HG03139 (cell line): ENCODE measurements around the gene NRXN2.
"Not testable (repeated sequence)": the region's sequence is repeated elsewhere in the genome, so short reads cannot be mapped to it uniquely, and the experiment has no call there.

Source experiments
- ATAC-seq: cut with Tn5 transposase; IDR thresholded peaks from one replicate; pipeline ENCODE4 v1.9.1; 2021; ENCODE audit not compliant: unreplicated experiment

Gene NRXN2

GRCh38 chr11:64705501-64705900 is 17.5 kb downstream of the NRXN2 start:
- no peak for ATAC-seq

- no peak for ATAC-seq
Measured at GRCh38 chr11:64703048-64703447, 19.9 kb downstream of the NRXN2 start.

- ATAC-seq: not testable (repeated sequence)
Measured at GRCh38 chr11:64701956-64702355, 21.0 kb downstream of the NRXN2 start.

GRCh38 chr11:64698427-64698826 is 24.6 kb downstream of the NRXN2 start:
- ATAC-seq: no peak

GRCh38 chr11:64697663-64698375 is 25.2 kb downstream of the NRXN2 start:
- no peak for ATAC-seq

GRCh38 chr11:64696045-64696444 is 27.0 kb downstream of the NRXN2 start:
- ATAC-seq: no peak

- ATAC-seq: no peak
Measured at GRCh38 chr11:64695548-64695947, 27.4 kb downstream of the NRXN2 start.

GRCh38 chr11:64694821-64695365 is 28.1 kb downstream of the NRXN2 start:
- no peak for ATAC-seq

- ATAC-seq: no peak
Measured at GRCh38 chr11:64694026-64694755, 28.8 kb downstream of the NRXN2 start.

- no peak for ATAC-seq
Measured at GRCh38 chr11:64692764-64693331, 30.1 kb downstream of the NRXN2 start.

GRCh38 chr11:64691543-64691942 is 31.5 kb downstream of the NRXN2 start:
- ATAC-seq: no peak

- no peak for ATAC-seq
Measured at GRCh38 chr11:64690235-64690634, 32.8 kb downstream of the NRXN2 start.

- peak; percentile 82 for ATAC-seq
Measured at GRCh38 chr11:64688534-64688982, 34.4 kb downstream of the NRXN2 start.

- no peak for ATAC-seq
Measured at GRCh38 chr11:64687643-64688533, 35.1 kb downstream of the NRXN2 start.

- no peak for ATAC-seq
Measured at GRCh38 chr11:64687204-64687603, 35.8 kb downstream of the NRXN2 start.

- ATAC-seq: no peak
Measured at GRCh38 chr11:64686466-64687170, 36.4 kb downstream of the NRXN2 start.

GRCh38 chr11:64685536-64685935 is 37.5 kb downstream of the NRXN2 start:
- no peak for ATAC-seq

GRCh38 chr11:64684357-64684756 is 38.6 kb downstream of the NRXN2 start:
- ATAC-seq: no peak

GRCh38 chr11:64681171-64681570 is 41.8 kb downstream of the NRXN2 start:
- no peak for ATAC-seq

GRCh38 chr11:64679846-64680245 is 43.2 kb downstream of the NRXN2 start:
- ATAC-seq: no peak
